Loucy (cell line): ENCODE measurements around the gene PAGE1.

Experiments used
- H2AFZ ChIP-seq: fragments of 200-600 bp; sonication (generic); 2 replicates; pipeline ENCODE4 v1.6.0; 2016; ENCODE audit warnings: antibody characterized with exemption, mild to moderate bottlenecking, low read length, moderate library complexity
- H3F3A ChIP-seq: fragments of 200-600 bp; 2 replicates; pipeline ENCODE4 v1.6.0; 2016; ENCODE audit warnings: antibody characterized with exemption, low read depth, mild to moderate bottlenecking
- H3K27me3 ChIP-seq: fragments of 200-600 bp; sonication (generic); 2 replicates; pipeline ENCODE4 v1.6.1; 2014; ENCODE audit warnings: low read length, mild to moderate bottlenecking; ENCODE audit not compliant: insufficient read depth, poor library complexity, severe bottlenecking
- H3K36me3 ChIP-seq: fragments of 200-600 bp; sonication (generic); 2 replicates; pipeline ENCODE4 v1.6.1; 2016; ENCODE audit warnings: low read length; ENCODE audit not compliant: insufficient read depth
- H3K4me1 ChIP-seq: fragments of 200-600 bp; sonication (generic); 2 replicates; pipeline ENCODE4 v1.5.1; 2014; ENCODE audit warnings: low read length, mild to moderate bottlenecking; ENCODE audit not compliant: insufficient read depth, poor library complexity, severe bottlenecking
- H3K4me2 ChIP-seq: fragments of 200-600 bp; sonication (generic); 2 replicates; pipeline ENCODE4 v1.6.0; 2014; ENCODE audit warnings: antibody characterized with exemption, low read length, low read depth, mild to moderate bottlenecking; ENCODE audit not compliant: poor library complexity, severe bottlenecking
- H3K4me3 ChIP-seq: fragments of 200-600 bp; sonication (generic); 2 replicates; pipeline ENCODE4 v1.5.1; 2014; ENCODE audit warnings: low read length, mild to moderate bottlenecking, mixed read lengths; ENCODE audit not compliant: poor library complexity, severe bottlenecking
- H3K79me2 ChIP-seq: fragments of 200-600 bp; sonication (generic); 2 replicates; pipeline ENCODE4 v1.6.1; 2014; ENCODE audit warnings: low read length; ENCODE audit not compliant: insufficient read depth
- H3K9ac ChIP-seq: fragments of 200-600 bp; sonication (generic); 2 replicates; pipeline ENCODE4 v1.6.0; 2014; ENCODE audit warnings: mild to moderate bottlenecking, low read depth, low read length, moderate library complexity; ENCODE audit not compliant: poor library complexity, severe bottlenecking
- H3K9me2 ChIP-seq: fragments of 200-600 bp; sonication (generic); replicated peaks from 2 replicates; pipeline ENCODE4 v1.6.1; 2016; ENCODE audit warnings: low read depth, low read length, mixed read lengths
- H3K9me3 ChIP-seq: fragments of 200-600 bp; sonication (generic); 2 replicates; pipeline ENCODE4 v1.6.1; 2014; ENCODE audit warnings: mild to moderate bottlenecking, antibody characterized with exemption, low read length, low read depth; ENCODE audit not compliant: insufficient read depth
- H4K20me1 ChIP-seq: fragments of 200-600 bp; sonication (generic); 2 replicates; pipeline ENCODE4 v1.6.0; 2014; ENCODE audit warnings: antibody characterized with exemption, low read length, mild to moderate bottlenecking; ENCODE audit not compliant: insufficient read depth, poor library complexity, severe bottlenecking
- EZH2phosphoT487 ChIP-seq: fragments of 200-600 bp; IDR thresholded peaks from 2 replicates; pipeline ENCODE4 v1.6.1; 2018; ENCODE audit warnings: antibody characterized with exemption, mild to moderate bottlenecking, moderate library complexity, borderline replicate concordance
- TF ChIP-seq, protein P1 (sequence below): fragments of 200-600 bp; sonication (generic); conservative IDR thresholded peaks from 2 replicates; pipeline ENCODE4 v1.5.1; 2014; ENCODE audit warnings: mild to moderate bottlenecking, antibody characterized with exemption, low read length

The PAGE1 gene

DNA sequence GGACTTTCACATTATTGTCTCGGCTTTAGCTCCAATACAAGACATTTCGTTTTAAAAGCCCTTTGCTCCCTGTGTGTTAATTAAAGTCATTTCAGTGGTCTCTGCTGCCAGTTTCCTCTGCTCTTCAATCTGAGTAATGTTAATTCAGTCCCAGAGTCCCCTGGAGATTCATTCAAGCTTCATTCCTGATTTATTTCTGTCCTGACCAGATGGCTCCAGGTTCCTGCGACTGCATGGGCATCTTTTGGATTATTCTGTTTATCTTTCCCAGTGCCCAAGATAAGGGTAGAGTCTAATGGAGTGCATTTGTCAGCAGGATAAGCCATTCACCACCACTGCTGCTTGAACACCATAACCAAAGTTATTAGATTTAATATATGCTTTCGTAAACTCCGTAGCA lies 6.1 kb upstream of the PAGE1 start:
- H3K9ac ChIP-seq: no peak overlapping the region
- H3K79me2 ChIP-seq: no peaks in the 10 kb centered on the region
- no peaks in the 10 kb centered on the region for H3K9me2 ChIP-seq
- H3K4me3 ChIP-seq: no peak overlapping the region
- no peaks in the 10 kb centered on the region for H3K36me3 ChIP-seq
- TF ChIP-seq EZH2phosphoT487: no peak
- H4K20me1 ChIP-seq: no peaks in the 10 kb centered on the region
- no peaks in the 10 kb centered on the region for H3K4me1 ChIP-seq
- no peaks in the 10 kb centered on the region for H3F3A ChIP-seq
- no peaks in the 10 kb centered on the region for H3K27me3 ChIP-seq
- H3K4me2 ChIP-seq: no peak overlapping the region
- no peak overlapping the region for H2AFZ ChIP-seq
- H3K9me3 ChIP-seq: no peaks in the 10 kb centered on the region

DNA sequence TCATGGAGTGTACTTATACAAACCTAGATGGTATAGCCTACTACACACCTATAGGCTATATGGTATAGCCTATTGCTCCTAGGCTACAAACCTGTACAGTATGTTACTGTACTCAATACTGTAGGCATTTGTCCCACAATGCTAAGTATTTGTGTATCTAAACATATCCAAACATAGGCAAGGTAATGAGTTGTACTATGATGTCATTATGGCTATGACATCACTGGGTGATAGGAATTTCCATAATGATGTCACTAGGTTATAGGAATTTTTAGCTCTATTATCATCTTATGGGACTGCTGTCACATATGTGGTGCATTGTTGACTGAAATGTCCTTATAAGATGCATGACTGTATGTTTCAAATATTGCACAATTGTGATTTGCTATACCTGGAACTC lies 5.5 kb upstream of the PAGE1 start:
- H3K9me3 ChIP-seq: no peaks in the 10 kb centered on the region
- H3K9ac ChIP-seq: no peak overlapping the region
- H3K27me3 ChIP-seq: no peaks in the 10 kb centered on the region
- TF ChIP-seq, protein P1, sequence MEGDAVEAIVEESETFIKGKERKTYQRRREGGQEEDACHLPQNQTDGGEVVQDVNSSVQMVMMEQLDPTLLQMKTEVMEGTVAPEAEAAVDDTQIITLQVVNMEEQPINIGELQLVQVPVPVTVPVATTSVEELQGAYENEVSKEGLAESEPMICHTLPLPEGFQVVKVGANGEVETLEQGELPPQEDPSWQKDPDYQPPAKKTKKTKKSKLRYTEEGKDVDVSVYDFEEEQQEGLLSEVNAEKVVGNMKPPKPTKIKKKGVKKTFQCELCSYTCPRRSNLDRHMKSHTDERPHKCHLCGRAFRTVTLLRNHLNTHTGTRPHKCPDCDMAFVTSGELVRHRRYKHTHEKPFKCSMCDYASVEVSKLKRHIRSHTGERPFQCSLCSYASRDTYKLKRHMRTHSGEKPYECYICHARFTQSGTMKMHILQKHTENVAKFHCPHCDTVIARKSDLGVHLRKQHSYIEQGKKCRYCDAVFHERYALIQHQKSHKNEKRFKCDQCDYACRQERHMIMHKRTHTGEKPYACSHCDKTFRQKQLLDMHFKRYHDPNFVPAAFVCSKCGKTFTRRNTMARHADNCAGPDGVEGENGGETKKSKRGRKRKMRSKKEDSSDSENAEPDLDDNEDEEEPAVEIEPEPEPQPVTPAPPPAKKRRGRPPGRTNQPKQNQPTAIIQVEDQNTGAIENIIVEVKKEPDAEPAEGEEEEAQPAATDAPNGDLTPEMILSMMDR: no peak
- TF ChIP-seq EZH2phosphoT487: no peak
- H3K36me3 ChIP-seq: no peaks in the 10 kb centered on the region
- H3K79me2 ChIP-seq: no peaks in the 10 kb centered on the region
- no peaks in the 10 kb centered on the region for H3K4me1 ChIP-seq
- H2AFZ ChIP-seq: no peak overlapping the region
- no peak overlapping the region for H3K4me2 ChIP-seq
- H3K9me2 ChIP-seq: no peaks in the 10 kb centered on the region
- H3F3A ChIP-seq: no peaks in the 10 kb centered on the region
- H3K4me3 ChIP-seq: no peak overlapping the region
- no peaks in the 10 kb centered on the region for H4K20me1 ChIP-seq

DNA sequence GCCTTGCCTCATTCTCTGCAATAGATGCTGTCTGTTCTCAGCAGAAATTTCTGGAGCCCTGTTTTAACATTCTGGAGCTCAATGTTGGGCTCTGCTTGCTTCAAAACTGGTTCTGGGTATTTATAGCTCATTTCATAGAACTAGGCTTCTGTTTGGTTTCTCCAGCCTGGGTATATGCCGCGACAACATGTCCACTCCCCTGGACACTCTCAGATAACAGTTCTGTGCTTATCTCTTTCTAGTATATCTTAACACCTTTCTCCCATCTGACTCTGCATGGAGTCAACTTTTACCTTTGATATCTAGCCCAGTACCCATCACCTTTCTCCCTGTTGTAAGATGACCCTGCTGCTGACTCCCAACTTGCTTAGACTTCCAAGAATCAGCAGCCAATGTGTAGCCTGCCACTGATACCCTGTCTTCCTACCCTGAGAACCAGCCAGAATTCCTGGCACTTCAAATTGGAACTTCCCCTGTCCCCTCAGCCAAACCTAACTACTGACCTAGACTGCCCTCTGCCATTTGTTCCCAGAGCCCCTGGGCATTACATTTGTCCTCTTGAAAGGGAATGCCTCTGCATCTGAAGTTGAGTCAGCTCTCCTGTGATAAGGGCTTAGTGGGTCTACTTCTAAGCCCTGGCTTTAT lies 20.6 kb downstream of the PAGE1 start:
- H3F3A ChIP-seq: no peaks in the 10 kb centered on the region

More for the DNA sequence above, 20.6 kb downstream of the PAGE1 start:
- Histone ChIP-seq H3K4me3 (no peak overlapping the region), H3K36me3 (no peaks in the 10 kb centered on the region), H3K9me2 (no peaks in the 10 kb centered on the region), H4K20me1 (no peaks in the 10 kb centered on the region), H3K27me3 (no peaks in the 10 kb centered on the region), H3K79me2 (no peaks in the 10 kb centered on the region), H3K9ac (no peak overlapping the region), H3K9me3 (no peaks in the 10 kb centered on the region), H3K4me2 (no peak overlapping the region), H3K4me1 (no peaks in the 10 kb centered on the region), H2AFZ (no peak overlapping the region)
- TF ChIP-seq, protein P1: no peak
- no peak for TF ChIP-seq EZH2phosphoT487
